HG03196 (cell line): Measurements from ENCODE around the gene TSHB.

Source experiments
- ATAC-seq: cut with Tn5 transposase; IDR thresholded peaks from one replicate; pipeline ENCODE4 v1.9.1; 2021; ENCODE audit not compliant: unreplicated experiment

The TSHB gene

GRCh38 chr1:115059316-115059715 lies 29.7 kb downstream of the TSHB start:
- no peak for ATAC-seq

DNA sequence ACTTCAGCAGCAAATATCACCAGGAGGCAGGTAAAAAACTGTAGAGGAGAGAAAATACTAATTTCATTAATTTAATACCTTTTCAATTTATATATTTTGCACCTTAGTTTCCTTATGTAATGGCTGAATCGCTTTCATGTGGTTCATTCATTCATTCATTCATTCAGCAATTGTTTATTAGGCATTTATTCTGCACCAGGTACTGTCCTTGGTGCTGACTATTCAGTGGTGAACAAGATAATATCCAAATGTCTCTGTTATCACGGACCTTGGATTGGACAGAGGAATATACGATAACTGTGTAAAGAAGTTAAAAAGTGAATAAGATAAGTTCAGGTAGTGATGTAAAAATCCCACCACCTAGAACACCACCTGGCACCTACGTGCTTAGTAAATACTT lies 30.9 kb downstream of the TSHB start:
- ATAC-seq = no peak

DNA sequence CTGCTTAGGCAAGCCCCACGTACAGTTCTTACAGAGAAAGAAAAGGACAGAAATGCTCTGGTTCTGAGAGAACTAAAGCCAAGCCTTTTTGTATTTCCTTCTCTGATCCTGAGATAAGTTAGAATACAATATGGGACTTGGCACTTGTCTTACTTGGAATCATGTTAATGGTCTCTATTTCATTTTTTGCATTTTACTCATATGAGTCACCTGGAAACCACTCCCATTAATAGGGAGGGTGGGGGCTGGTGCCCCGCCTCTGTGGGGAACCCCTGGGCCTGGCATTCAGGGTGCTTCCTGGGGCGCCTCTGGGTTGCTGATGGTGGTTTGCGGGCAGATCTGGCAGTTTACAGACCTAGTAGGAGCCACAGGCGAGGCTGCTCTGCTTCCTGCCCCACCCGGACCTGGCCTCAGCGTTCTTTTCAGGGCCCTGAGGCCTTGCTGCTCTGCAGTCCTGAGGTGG lies 32.9 kb downstream of the TSHB start:
- peak; percentile 80 for ATAC-seq

GRCh38 chr1:115063228-115063901 lies 33.7 kb downstream of the TSHB start:
- no peak for ATAC-seq

DNA sequence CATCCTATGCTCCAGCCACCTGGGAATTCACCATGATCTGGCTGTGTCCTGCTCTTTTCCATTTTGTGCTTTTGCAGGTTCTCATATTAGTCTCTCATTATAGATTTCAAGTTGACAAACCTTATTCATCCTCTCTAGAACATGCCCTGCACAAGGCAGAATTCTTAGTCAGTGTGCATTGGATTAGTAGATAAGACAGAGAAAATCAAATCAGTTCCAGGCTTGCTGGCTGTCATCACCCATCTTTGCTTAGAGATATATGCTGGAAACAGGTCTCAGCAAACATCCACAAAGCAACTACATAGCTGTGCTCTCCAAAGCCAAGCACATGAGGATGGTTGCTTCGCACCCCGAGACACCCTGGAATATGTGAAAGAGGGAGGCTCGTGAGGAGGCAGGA lies 34.8 kb downstream of the TSHB start:
- ATAC-seq = no peak

GRCh38 chr1:115065021-115065420 lies 35.4 kb downstream of the TSHB start:
- no peak for ATAC-seq

DNA sequence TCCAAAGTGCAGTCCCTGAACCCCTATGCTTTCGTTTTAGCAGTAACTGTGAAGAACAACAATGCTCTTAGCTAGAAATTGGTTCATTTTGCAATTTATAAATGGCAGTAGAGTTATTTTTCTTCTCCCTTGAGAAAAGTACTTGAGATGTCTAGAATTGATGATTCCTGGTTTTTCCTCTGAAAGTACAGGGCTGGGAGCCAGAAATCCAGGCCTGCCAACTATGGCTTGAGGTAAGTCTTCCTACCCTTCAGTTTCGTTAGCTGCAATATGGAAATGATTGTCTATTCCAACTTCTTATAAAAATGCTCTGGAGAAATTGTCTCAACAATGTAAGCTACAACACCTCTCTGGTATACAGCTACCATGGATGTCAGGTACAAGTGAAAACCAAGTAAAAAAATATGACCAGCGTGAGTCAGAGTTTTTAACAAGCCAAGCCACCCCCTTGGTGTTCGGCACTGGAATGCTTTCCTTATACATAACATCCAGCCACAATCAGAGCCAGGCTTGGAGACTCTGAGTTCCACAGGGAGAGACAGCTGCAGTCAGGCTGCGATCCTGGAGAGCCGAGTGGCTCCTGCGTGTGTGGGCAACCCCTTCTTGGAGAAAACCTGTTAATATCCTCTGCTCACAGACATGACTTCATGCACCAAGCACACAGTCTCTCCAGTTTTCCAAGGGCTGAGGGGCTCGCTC lies 37.7 kb downstream of the TSHB start:
- ATAC-seq = no peak

- no peak for ATAC-seq
These were observed 39.4 kb downstream of the TSHB start for GRCh38 chr1:115068826-115069585.

DNA sequence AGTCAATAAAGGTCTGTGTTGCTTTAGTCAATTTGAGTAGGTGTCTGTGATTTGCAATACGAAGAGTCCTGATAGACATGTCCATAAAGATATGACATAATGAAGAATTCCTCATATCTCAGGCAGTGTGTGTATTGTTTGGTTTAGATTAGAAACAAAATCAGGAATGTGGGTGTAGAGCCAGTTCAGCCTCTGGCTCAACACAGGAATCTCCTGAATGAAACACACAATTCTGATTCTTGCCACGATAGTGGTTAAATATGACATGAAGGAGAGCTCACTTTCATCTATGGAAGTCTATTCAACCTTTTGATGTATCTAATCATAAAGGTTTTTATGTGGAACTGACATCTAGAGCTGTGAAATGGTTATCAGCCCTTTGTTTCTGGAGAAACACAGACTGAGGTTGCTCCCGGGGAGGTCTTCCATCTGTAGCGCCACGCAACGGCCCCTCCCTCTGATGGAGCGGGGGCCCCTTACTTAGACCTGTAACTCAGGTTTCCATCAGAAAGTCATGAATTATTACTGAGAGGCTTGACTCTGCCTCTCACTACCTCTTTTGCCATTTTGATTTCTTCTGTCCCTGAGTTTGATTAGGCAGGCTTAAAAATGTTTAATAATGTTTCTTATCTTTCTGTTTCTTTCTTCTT lies 40.2 kb downstream of the TSHB start:
- ATAC-seq = no peak

- no peak for ATAC-seq
These were observed 41.5 kb downstream of the TSHB start for GRCh38 chr1:115071012-115071664.

DNA sequence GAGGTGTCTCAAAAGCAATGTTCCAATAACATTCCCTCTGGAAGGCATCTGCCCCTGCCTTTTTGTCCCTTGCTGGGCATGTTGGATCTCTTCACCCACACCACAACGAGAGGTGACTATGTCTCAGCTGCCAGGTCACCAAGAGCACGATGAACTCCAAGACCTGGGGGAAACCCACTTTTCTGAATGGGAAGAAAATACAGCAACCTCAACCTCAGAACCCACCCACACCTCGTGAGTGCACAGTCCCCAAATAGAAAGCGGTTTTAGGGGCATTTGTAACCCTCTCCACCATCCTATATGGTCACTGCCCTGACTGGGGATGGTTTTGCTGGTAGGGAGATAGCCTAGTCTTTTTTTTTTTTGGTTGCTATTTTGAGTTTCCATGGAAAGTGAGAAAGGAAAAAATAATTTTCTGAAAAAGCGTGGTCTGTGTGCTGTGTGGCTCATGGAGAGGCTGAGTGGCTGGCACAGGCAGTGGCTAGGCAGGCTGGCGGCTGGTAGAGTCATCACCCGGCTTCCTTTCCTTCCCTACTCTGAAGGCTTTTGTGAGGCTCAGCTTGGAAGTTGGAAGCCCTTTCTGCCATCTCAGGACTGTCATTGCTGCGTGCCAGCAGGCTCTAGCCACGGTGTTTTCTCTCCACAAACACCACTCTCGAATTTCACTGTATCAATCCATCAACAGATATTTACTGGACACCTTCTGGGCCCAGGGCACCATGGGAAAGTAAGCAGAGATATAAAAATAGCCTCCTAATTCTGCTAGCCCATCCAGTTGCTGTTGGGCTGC lies 43.9 kb downstream of the TSHB start:
- ATAC-seq = no peak

GRCh38 chr1:115074839-115075534 lies 45.4 kb downstream of the TSHB start:
- no peak for ATAC-seq

DNA sequence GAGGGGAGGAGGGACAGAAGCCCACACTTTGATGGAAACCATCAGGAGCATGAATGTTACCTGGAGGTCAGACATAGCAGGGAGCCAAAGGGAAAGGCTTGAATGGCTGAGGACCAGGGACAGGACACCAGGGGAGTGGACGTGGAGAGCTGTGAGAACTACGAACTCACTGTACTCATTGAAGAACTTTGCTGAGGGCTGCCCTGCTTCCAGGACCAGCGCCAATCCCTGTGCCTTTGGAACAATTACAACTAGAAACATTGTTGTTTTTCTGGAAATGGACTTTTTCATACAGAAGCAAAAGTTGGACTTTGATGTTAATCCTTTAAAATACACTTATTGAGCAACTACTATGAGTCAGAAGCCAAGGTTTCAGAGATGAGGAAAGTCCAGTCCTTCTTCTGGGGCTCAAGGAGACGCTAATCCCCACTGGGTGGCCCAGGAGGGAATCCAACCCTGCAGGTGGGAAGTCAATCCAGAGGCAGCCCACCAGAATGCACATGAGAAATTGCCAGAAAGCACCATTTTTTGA lies 46.8 kb downstream of the TSHB start:
- ATAC-seq = no peak

- ATAC-seq = no peak
These were observed 47.8 kb downstream of the TSHB start for GRCh38 chr1:115077286-115077983.

GRCh38 chr1:115077984-115078330 lies 48.3 kb downstream of the TSHB start:
- ATAC-seq = no peak

DNA sequence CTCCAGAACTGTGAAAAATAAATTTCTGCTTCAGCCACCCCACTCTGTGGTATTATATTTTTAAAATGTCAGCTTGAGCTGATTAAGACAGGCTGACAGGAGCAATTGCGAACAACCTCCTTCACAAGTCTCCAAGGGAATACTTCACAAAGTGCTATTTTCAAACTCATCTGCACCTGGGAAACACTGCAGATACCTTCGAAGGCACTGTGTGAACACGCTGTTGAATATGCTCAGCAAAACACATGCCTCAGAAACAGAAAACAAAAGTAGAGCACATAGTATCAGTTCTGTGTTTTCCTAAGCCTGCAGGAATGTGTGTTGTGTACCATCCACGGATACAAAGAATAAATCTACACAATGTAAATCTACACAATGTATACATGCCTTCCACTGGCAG lies 49.1 kb downstream of the TSHB start:
- ATAC-seq = no peak

DNA sequence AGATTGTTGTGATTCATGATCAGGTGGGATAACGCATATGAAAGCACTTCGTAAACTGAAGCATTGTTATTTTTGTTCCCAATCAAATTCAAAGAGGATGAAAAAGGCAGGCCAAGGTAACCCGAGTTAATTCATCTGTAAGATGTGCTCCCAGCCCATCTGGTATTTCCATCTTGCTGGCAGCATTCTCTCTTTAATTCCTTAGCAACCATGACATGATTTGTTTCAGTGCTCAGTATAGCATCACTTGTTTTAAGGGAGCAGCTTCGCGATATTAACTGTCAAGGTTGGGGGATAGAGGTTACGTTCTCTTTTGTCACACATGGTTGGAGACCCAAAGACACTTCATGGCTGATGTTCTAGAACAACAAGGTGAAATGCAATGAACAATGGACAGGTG lies 53.3 kb downstream of the TSHB start:
- no peak for ATAC-seq
